Neutrophil (primary cell): Measurements from ENCODE around the gene BCAN.
"Not testable (repeated sequence)": the region's sequence is repeated elsewhere in the genome, so short reads cannot be mapped to it uniquely, and the experiment has no call there.

ENCODE experiments used
- H3K27ac ChIP-seq: fragments of 200-600 bp; sonication (generic); 2 replicates; pipeline ENCODE4 v1.5.1; 2016; ENCODE audit warnings: mild to moderate bottlenecking, moderate library complexity
- H3K27me3 ChIP-seq: fragments of 200-600 bp; sonication (generic); 2 replicates; pipeline ENCODE4 v1.6.0; 2016; ENCODE audit warnings: mild to moderate bottlenecking
- H3K36me3 ChIP-seq: fragments of 200-600 bp; sonication (generic); 2 replicates; pipeline ENCODE4 v1.5.1; 2017
- H3K4me1 ChIP-seq, 2 experiments: fragments of 200-600 bp in 1 of 2; sonication (generic) in 1 of 2; 1 replicate in 1 of 2; 2 replicates in 1 of 2; pipeline versions ENCODE4 v1.5.1 to v1.6.1; 2013 to 2016; ENCODE audit warnings: low read depth in 1 of 2, low read length in 1 of 2, mild to moderate bottlenecking in 1 of 2, moderate library complexity in 1 of 2; ENCODE audit not compliant: control insufficient read depth in 1 of 2, insufficient read depth in 1 of 2
- H3K4me3 ChIP-seq, 2 experiments: fragments of 200-600 bp in 1 of 2; sonication (generic) in 1 of 2; 1 replicate in 1 of 2; 2 replicates in 1 of 2; pipeline ENCODE4 v1.5.1; 2013 to 2016; ENCODE audit warnings: low read depth in 1 of 2, low read length in 1 of 2, mild to moderate bottlenecking in 1 of 2, moderate library complexity in 1 of 2
- H3K9me3 ChIP-seq: fragments of 200-600 bp; sonication (generic); 2 replicates; pipeline ENCODE4 v1.5.1; 2016
- TF ChIP-seq, protein P1 (sequence below): fragments of 200-600 bp; sonication (generic); IDR thresholded peaks from 2 replicates; pipeline ENCODE4 v1.5.1; 2016; ENCODE audit warnings: antibody characterized with exemption

BCAN gene

GRCh38 chr1:156599811-156600210 is 42.1 kb upstream of the BCAN start:
- H3K4me1 ChIP-seq, result peaks cover 14% of the 10 kb centered on the region in 2 experiments
- H3K9me3 ChIP-seq, result no peaks in the 10 kb centered on the region
- H3K27me3 ChIP-seq, result no peaks in the 10 kb centered on the region
- no peaks in the 10 kb centered on the region for H3K36me3 ChIP-seq
- no peak overlapping the region for H3K27ac ChIP-seq
- H3K4me3 ChIP-seq, result no peak overlapping the region
- TF ChIP-seq, protein P1, sequence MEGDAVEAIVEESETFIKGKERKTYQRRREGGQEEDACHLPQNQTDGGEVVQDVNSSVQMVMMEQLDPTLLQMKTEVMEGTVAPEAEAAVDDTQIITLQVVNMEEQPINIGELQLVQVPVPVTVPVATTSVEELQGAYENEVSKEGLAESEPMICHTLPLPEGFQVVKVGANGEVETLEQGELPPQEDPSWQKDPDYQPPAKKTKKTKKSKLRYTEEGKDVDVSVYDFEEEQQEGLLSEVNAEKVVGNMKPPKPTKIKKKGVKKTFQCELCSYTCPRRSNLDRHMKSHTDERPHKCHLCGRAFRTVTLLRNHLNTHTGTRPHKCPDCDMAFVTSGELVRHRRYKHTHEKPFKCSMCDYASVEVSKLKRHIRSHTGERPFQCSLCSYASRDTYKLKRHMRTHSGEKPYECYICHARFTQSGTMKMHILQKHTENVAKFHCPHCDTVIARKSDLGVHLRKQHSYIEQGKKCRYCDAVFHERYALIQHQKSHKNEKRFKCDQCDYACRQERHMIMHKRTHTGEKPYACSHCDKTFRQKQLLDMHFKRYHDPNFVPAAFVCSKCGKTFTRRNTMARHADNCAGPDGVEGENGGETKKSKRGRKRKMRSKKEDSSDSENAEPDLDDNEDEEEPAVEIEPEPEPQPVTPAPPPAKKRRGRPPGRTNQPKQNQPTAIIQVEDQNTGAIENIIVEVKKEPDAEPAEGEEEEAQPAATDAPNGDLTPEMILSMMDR, result no peak

DNA sequence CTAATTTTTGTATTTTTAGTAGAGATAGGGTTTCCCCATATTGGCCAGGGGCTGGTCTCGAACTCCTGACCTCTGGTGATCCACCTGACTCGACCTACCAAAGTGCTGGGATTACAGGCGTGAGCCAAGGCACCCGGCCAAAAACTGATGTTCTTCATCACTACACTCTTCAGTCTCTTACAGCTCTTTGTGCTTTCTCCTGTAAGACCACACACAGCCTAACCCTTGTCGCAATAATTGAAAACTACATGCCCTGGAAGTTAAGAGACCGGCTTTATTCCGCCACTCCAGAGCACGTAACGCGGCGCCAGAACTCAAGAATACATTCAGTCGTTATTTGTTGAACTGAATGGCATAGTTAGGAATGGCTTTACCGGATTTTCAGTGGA is 41.2 kb upstream of the BCAN start:
- no peaks in the 10 kb centered on the region for H3K36me3 ChIP-seq

DNA sequence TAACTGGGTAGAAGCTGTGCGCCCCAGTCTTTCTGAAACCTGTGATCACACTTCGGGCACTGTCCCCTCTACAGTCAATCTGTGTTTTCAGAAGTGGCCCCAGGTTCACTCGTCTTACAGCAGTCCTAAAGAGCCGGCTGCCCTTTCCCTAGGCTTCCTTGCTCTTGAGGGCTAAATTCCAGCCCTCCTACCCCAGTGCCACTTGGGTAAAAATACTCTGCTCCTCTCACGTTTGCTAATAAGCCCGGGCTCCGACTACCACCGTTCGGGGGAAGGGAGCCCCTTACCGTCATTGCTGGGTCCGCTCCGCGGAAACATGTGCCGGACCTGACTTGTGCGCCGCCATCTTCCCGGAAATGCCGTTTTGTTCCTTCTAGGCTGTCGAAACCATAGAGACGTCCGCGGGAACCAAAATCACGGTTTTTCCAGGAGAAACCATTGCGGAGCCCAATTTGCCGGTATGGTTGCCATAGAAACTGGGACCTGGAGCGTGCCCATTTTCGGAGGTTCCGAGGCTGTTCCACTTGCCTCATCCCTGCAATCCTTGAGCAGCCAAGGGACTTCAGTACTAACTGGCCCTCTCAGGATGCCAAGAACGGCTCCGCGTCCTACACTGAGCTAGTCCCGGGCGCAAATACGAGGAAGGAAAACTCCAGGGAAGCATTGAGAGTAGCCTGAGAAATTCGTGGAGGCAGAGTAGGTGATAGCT is 40.6 kb upstream of the BCAN start, which contains the start of gene GPATCH4:
Gene GPATCH4, minus strand, starts transcription at position 358 of the 709 bp plus-strand sequence.
- Histone ChIP-seq H3K4me1 (peaks cover 14% of the 10 kb centered on the region in 2 experiments), H3K4me3 (peak within 1 kb of the TSS; percentile 70 to 75), H3K36me3 (no peaks in the 10 kb centered on the region), H3K27me3 (no peaks in the 10 kb centered on the region), H3K27ac (peak within 1 kb of the TSS; percentile 9), H3K9me3 (no peaks in the 10 kb centered on the region)
- TF ChIP-seq, protein P1, result no peak

More for the DNA sequence above, 41.2 kb upstream of the BCAN start:
- Histone ChIP-seq H3K4me1 (peaks cover 14% of the 10 kb centered on the region in 2 experiments), H3K4me3 (peak overlapping the region; percentile 70 to 75), H3K27ac (no peak overlapping the region), H3K27me3 (no peaks in the 10 kb centered on the region), H3K9me3 (no peaks in the 10 kb centered on the region)
- TF ChIP-seq, protein P1, result no peak

- peak overlapping the region; percentile 70 to 75 for H3K4me3 ChIP-seq
- TF ChIP-seq, protein P1, result no peak
- H3K27me3 ChIP-seq, result no peaks in the 10 kb centered on the region
- H3K27ac ChIP-seq, result no peak overlapping the region
- H3K36me3 ChIP-seq, result no peaks in the 10 kb centered on the region
- H3K9me3 ChIP-seq, result no peaks in the 10 kb centered on the region
- H3K4me1 ChIP-seq, result peaks cover 14% of the 10 kb centered on the region in 2 experiments
Observed at GRCh38 chr1:156601892-156602291, 40.0 kb upstream of the BCAN start.

DNA sequence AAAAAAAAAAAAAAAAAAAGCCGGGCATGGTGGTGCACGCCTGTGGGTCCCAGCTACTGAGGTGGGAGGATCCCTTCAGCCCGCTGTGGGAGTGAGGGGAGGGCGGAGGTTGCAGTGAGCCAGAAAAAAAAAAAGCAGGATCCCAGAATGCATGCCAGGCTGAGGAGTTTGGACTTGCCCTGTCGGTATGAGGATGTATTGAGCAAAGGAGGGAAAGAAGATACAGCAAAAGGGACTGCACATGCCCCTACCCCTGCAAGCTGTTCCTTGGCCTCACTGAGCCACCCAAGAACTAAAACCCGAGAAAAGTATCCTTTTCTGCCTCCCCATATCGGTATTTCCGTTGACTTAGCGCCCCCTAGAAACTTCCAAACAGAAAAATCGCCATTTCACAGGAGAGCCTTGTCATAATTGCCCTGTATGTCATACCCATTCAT is 39.3 kb upstream of the BCAN start:
- Histone ChIP-seq H3K36me3 (no peaks in the 10 kb centered on the region), H3K4me3 (no peak overlapping the region), H3K27ac (no peak overlapping the region), H3K4me1 (peaks cover 14% of the 10 kb centered on the region in 2 experiments), H3K9me3 (no peaks in the 10 kb centered on the region), H3K27me3 (peaks cover 7% of the 10 kb centered on the region)
- TF ChIP-seq, protein P1, result no peak

DNA sequence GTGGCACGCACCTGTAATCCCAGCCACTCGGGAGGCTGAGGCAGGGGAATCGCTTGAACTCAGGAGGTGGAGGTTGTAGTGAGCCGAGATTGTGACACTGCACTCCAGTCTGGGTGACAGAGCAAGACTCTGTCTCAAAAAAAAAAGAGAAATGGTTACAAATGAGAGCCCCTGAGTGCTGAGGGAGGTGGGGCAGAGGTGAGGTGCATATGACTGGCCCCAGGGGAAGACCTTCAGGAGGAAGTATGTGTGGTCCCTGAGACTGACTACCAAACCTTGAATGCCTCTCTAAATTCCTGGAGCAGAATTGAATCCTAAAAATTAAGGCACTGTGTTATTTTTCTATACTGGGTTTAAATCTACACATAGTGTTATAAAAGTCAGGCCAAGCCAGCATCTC is 34.6 kb upstream of the BCAN start:
- H3K4me1 ChIP-seq, H3K27ac ChIP-seq, H3K4me3 ChIP-seq, H3K9me3 ChIP-seq, H3K36me3 ChIP-seq: not testable (repeated sequence)
- peaks cover 50% of the 10 kb centered on the region for H3K27me3 ChIP-seq
